ENCODE data around the gene IL17B.

DNA sequence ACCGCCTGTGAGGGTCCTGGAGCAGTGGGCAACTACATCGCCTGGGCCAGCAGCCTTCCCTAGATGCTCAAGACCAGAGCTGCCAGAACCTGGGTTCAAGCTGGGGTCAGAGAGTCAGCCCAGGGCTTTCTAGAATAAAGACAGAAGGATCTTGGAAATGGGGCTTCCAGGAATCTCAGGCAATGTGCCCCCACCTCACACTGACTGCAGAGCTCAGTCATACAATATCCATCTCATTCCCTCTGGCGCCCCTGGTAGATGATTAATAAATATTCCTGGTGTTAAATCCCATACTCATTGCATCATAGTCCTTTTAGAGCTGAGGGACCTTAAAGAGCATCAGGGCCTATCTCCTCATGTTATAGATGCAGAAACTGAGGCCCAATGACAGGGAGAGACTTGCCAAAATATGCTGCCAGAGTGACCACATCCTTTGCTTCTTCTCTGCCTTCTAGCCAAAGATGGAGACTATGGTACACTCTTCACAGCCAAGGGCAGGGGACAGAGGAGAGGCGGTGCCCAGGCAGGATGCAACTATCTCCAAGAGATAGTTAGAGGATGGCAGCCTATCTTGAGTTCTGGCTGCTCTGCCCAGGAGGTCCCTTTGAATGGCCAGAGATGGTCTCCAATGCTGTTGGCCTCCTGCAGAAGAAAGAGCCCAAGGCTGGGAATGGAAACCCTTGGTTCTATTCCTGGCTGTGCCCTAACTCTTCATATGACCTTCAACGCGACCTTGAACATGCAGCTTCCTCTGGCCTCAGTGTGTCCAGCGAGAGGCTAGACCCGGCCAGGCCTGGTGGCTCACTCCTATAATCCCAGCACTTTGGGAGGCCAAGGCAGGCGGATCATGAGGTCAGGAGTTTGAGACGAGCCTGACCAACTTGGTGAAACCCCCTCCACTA is 36.2 kb upstream of the IL17B start:
- TF ChIP-seq, protein P1, sequence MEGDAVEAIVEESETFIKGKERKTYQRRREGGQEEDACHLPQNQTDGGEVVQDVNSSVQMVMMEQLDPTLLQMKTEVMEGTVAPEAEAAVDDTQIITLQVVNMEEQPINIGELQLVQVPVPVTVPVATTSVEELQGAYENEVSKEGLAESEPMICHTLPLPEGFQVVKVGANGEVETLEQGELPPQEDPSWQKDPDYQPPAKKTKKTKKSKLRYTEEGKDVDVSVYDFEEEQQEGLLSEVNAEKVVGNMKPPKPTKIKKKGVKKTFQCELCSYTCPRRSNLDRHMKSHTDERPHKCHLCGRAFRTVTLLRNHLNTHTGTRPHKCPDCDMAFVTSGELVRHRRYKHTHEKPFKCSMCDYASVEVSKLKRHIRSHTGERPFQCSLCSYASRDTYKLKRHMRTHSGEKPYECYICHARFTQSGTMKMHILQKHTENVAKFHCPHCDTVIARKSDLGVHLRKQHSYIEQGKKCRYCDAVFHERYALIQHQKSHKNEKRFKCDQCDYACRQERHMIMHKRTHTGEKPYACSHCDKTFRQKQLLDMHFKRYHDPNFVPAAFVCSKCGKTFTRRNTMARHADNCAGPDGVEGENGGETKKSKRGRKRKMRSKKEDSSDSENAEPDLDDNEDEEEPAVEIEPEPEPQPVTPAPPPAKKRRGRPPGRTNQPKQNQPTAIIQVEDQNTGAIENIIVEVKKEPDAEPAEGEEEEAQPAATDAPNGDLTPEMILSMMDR (conservative IDR thresholded peaks at IDR 0.05) = no peak
- no peak for TF ChIP-seq EZH2 (IDR thresholded peaks at IDR 0.05; ENCODE audit: low read depth)
